GM23338 (cell line): ENCODE data around the gene ADGRL1. TPM values are rescaled to one million over a fixed set of nuclear protein-coding genes. Genes with fewer than 3 reads are reported as not detected.
"Not testable (repeated sequence)": the region's sequence is repeated elsewhere in the genome, so short reads cannot be mapped to it uniquely, and the experiment has no call there.

Experiments
- ATAC-seq: fragments of 200-7000 bp; cut with Tn5 transposase; 3 replicates; pipeline ENCODE4 v1.9.1; 2020
- DNase-seq: peaks from one replicate; pipeline ENCODE4 v3.0.0-alpha.2; 2015; ENCODE audit warnings: low spot score
- H2AFZ ChIP-seq: fragments of 200-600 bp; sonication (generic); 2 replicates; pipeline ENCODE4 v1.8.0; 2016; ENCODE audit warnings: antibody characterized with exemption, mild to moderate bottlenecking, moderate library complexity
- H3F3A ChIP-seq: fragments of 200-600 bp; sonication (generic); replicated peaks from 2 replicates; pipeline ENCODE4 v1.8.0; 2017; ENCODE audit warnings: antibody characterized with exemption, mixed run types, low read depth
- H3K27ac ChIP-seq: fragments of 200-600 bp; sonication (generic); 2 replicates; pipeline ENCODE4 v1.6.1; 2016; ENCODE audit warnings: low read depth
- H3K27me3 ChIP-seq: fragments of 200-600 bp; sonication (generic); 2 replicates; pipeline ENCODE4 v1.8.0; 2016; ENCODE audit warnings: mild to moderate bottlenecking, mixed run types, moderate library complexity; ENCODE audit not compliant: insufficient read depth
- H3K36me3 ChIP-seq: fragments of 200-600 bp; sonication (generic); 2 replicates; pipeline ENCODE4 v1.8.0; 2016; ENCODE audit warnings: mild to moderate bottlenecking; ENCODE audit not compliant: insufficient read depth
- H3K4me1 ChIP-seq: fragments of 200-600 bp; sonication (generic); 2 replicates; pipeline ENCODE4 v1.8.0; 2016; ENCODE audit warnings: mild to moderate bottlenecking, moderate library complexity; ENCODE audit not compliant: insufficient read depth
- H3K4me2 ChIP-seq: fragments of 200-600 bp; sonication (generic); 2 replicates; pipeline ENCODE4 v1.7.1; 2017; ENCODE audit warnings: mixed run types
- H3K4me3 ChIP-seq: fragments of 200-600 bp; sonication (generic); 2 replicates; pipeline ENCODE4 v1.6.1; 2016; ENCODE audit warnings: mixed run types
- H3K79me2 ChIP-seq: fragments of 200-600 bp; sonication (generic); replicated peaks from 2 replicates; pipeline ENCODE4 v1.8.0; 2017; ENCODE audit warnings: mild to moderate bottlenecking; ENCODE audit not compliant: insufficient read depth
- H3K9me2 ChIP-seq: fragments of 200-600 bp; sonication (generic); 2 replicates; pipeline ENCODE4 v1.8.0; 2017; ENCODE audit not compliant: insufficient read depth
- H4K20me1 ChIP-seq: fragments of 200-600 bp; sonication (generic); replicated peaks from 2 replicates; pipeline ENCODE4 v1.8.0; 2017; ENCODE audit warnings: mild to moderate bottlenecking; ENCODE audit not compliant: insufficient read depth
- H3K27ac Mint-ChIP-seq: 2 replicates; pipeline ENCODE4 v1.8.0; 2020; ENCODE audit warnings: inconsistent platforms, mild to moderate bottlenecking, moderate library complexity, mixed read lengths
- H3K27me3 Mint-ChIP-seq: 3 replicates; pipeline ENCODE4 v1.8.0; 2022; ENCODE audit warnings: low read depth, mild to moderate bottlenecking, moderate library complexity, mixed read lengths, inconsistent platforms; ENCODE audit not compliant: insufficient read depth, poor library complexity
- H3K36me3 Mint-ChIP-seq: 3 replicates; pipeline ENCODE4 v1.8.0; 2021; ENCODE audit warnings: low read depth, mild to moderate bottlenecking, inconsistent platforms, moderate library complexity, mixed read lengths
- H3K4me1 Mint-ChIP-seq: 3 replicates; pipeline ENCODE4 v1.8.0; 2020; ENCODE audit warnings: mild to moderate bottlenecking, inconsistent platforms, mixed read lengths
- H3K4me3 Mint-ChIP-seq: 3 replicates; pipeline ENCODE4 v1.8.0; 2021; ENCODE audit warnings: moderate library complexity, mild to moderate bottlenecking, inconsistent platforms, mixed read lengths
- H3K9me3 Mint-ChIP-seq: 3 replicates; pipeline ENCODE4 v1.8.0; 2020; ENCODE audit warnings: moderate library complexity, mild to moderate bottlenecking, inconsistent platforms, mixed read lengths
- CREB1 ChIP-seq: fragments of 250-450 bp; sonication (Bioruptor Pico); IDR thresholded peaks from 2 replicates; pipeline ENCODE4 v1.5.0; 2020; ENCODE audit warnings: low read depth, mild to moderate bottlenecking, moderate library complexity
- POLR2AphosphoS5 ChIP-seq: IDR thresholded peaks from 2 replicates; pipeline ENCODE4 v1.6.1; 2016; ENCODE audit warnings: antibody characterized with exemption, low read depth
- ZNF331 ChIP-seq: fragments of 250-450 bp; sonication (Bioruptor Pico); IDR thresholded peaks from 2 replicates; pipeline ENCODE4 v1.5.0; 2020; ENCODE audit warnings: low read depth, mild to moderate bottlenecking, moderate library complexity
- ZNF462 ChIP-seq: fragments of 250-450 bp; sonication (Bioruptor Pico); IDR thresholded peaks from 2 replicates; pipeline ENCODE4 v1.5.0; 2020; ENCODE audit warnings: mild to moderate bottlenecking, moderate library complexity
- polyA plus RNA-seq: library from polyadenylated mRNA; unstranded; fragments of >200 nt; fragmentation: Nextera tagmentation; extraction: Ambion mirVana; gene quantifications from 2 replicates; pipeline ENCODE4 v1.2.1, GENCODE V29; 2016
- total RNA-seq: library from RNA; depleted of rRNA; stranded (reverse); fragments of >200 nt; shearing (Covaris generic); gene quantifications from 2 replicates; pipeline ENCODE4 v1.2.3, GENCODE V29; 2014

ADGRL1 gene
- total and polyA plus RNA-seq, 2 experiments from 2014 or later, result 20.6 to 100 TPM

GRCh38 chr19:14250315-14250714 lies 44.3 kb upstream of the ADGRL1 start:
- not testable (repeated sequence) for H3K27ac ChIP-seq, H3F3A ChIP-seq, H3K79me2 ChIP-seq, DNase-seq, ATAC-seq, H3K27ac Mint-ChIP-seq, H3K27me3 ChIP-seq, H3K36me3 Mint-ChIP-seq, H2AFZ ChIP-seq, H3K9me2 ChIP-seq, H3K4me3 ChIP-seq, H3K4me2 ChIP-seq, H4K20me1 ChIP-seq, H3K36me3 ChIP-seq, H3K9me3 Mint-ChIP-seq
- H3K4me3 Mint-ChIP-seq, result peak overlapping the region; percentile 54
- H3K4me1 Mint-ChIP-seq, result peaks cover 25% of the 10 kb centered on the region
- H3K4me1 ChIP-seq, result peaks cover 15% of the 10 kb centered on the region
- peaks cover 19% of the 10 kb centered on the region for H3K27me3 Mint-ChIP-seq

- not testable (repeated sequence) for H3K79me2 ChIP-seq, H4K20me1 ChIP-seq, H3K9me2 ChIP-seq, ATAC-seq, H3F3A ChIP-seq, DNase-seq, H3K36me3 ChIP-seq, H3K9me3 Mint-ChIP-seq, H3K36me3 Mint-ChIP-seq, H2AFZ ChIP-seq, H3K27me3 ChIP-seq
- Mint-ChIP-seq H3K27ac (peak overlapping the region; percentile 90), H3K4me1 (peaks cover 23% of the 10 kb centered on the region), H3K4me3 (peak overlapping the region; percentile 71), H3K27me3 (peaks cover 17% of the 10 kb centered on the region)
- Histone ChIP-seq H3K4me2 (peak overlapping the region; percentile 88), H3K4me3 (peak overlapping the region; percentile 74), H3K27ac (peak overlapping the region; percentile 99; the same call in 1 of the 2 replicates), H3K4me1 (peaks cover 15% of the 10 kb centered on the region)
Measured at GRCh38 chr19:14249891-14250290, 43.9 kb upstream of the ADGRL1 start.

- H3F3A ChIP-seq, H3K36me3 Mint-ChIP-seq, H3K79me2 ChIP-seq, H2AFZ ChIP-seq, H3K27me3 ChIP-seq, H3K9me2 ChIP-seq, H3K9me3 Mint-ChIP-seq, H4K20me1 ChIP-seq, H3K36me3 ChIP-seq: not testable (repeated sequence)
- DNase-seq (peak; percentile 82), ATAC-seq (peak; percentile 46)
- Histone ChIP-seq H3K4me3 (peak overlapping the region; percentile 74), H3K27ac (peak overlapping the region; percentile 99), H3K4me2 (peak overlapping the region; percentile 88), H3K4me1 (peaks cover 13% of the 10 kb centered on the region)
- Mint-ChIP-seq H3K27me3 (peaks cover 12% of the 10 kb centered on the region), H3K4me3 (peak overlapping the region; percentile 71), H3K4me1 (peaks cover 21% of the 10 kb centered on the region), H3K27ac (peak overlapping the region; percentile 90)
- TF ChIP-seq POLR2AphosphoS5, result peak; percentile 37; the same call in 1 of the 2 replicates
Measured at GRCh38 chr19:14249012-14249754, 43.2 kb upstream of the ADGRL1 start.

- Histone ChIP-seq H3K9me2 (no peaks in the 10 kb centered on the region), H3K27me3 (no peaks in the 10 kb centered on the region), H2AFZ (no peak overlapping the region), H4K20me1 (no peaks in the 10 kb centered on the region), H3K36me3 (no peaks in the 10 kb centered on the region), H3K4me1 (peaks cover 10% of the 10 kb centered on the region; the same call in 1 of the 2 replicates), H3K4me3 (peak overlapping the region; percentile 74), H3F3A (no peaks in the 10 kb centered on the region; the same call in none of the 2 replicates), H3K4me2 (peak overlapping the region; percentile 88), H3K27ac (peak overlapping the region; percentile 99), H3K79me2 (no peaks in the 10 kb centered on the region)
- Mint-ChIP-seq H3K27me3 (peaks cover 15% of the 10 kb centered on the region), H3K36me3 (no peaks in the 10 kb centered on the region; the same call in 2 of the 3 replicates), H3K4me1 (peaks cover 15% of the 10 kb centered on the region), H3K9me3 (peaks cover 2% of the 10 kb centered on the region; the same call in 1 of the 3 replicates), H3K4me3 (peak overlapping the region; percentile 71; the same call in 2 of the 3 replicates), H3K27ac (no peak overlapping the region; the same call in 1 of the 2 replicates)
- peak; percentile 95 for DNase-seq
- ATAC-seq, result peak; percentile 66
- TF ChIP-seq CREB1 (CRISPR knock-in tag) (peak; percentile 47; the same call in 1 of the 2 replicates), ZNF331 (CRISPR knock-in tag) (no peak), POLR2AphosphoS5 (peak; percentile 25; the same call in 1 of the 2 replicates), ZNF462 (CRISPR knock-in tag) (no peak)
Measured at GRCh38 chr19:14248578-14249011, 42.6 kb upstream of the ADGRL1 start.
